Endothelial cell of umbilical vein (primary cell): ENCODE results near the gene KRT6A. TPM values are rescaled to one million over a fixed set of nuclear protein-coding genes. Genes with fewer than 3 reads are reported as not detected.

Experiments
- BruUV-seq: library from RNA; stranded (reverse); fragments of 400-500 nt; replicated peaks from 2 replicates; lab custom pipeline; 2021; lab: Mats Ljungman, UMichigan
- CTCF ChIA-PET: fragments of 300-600, 350-600 bp; sonication (Branson Sonifier 250); formaldehyde crosslinking; loops from one replicate; lab custom pipeline; 2021; ENCODE audit warnings: antibody characterized with exemption, inconsistent platforms; lab: Charles Lee
- POLR2A ChIA-PET: fragments of 300-600, 350-600 bp; sonication (Branson Sonifier 250); formaldehyde crosslinking; loops from one replicate; lab custom pipeline; 2021; ENCODE audit warnings: antibody characterized with exemption, inconsistent platforms; lab: Charles Lee
- DNase-seq: peaks from one replicate; pipeline ENCODE4 v3.0.0-alpha.2; 2011; ENCODE audit warnings: low read depth, low spot score
- FAIRE-seq: peaks from 2 replicates; lab custom pipeline; 2011; peaks lifted over from hg19 to GRCh38; lab: Jason Lieb, UNC
- H2AFZ ChIP-seq: 2 replicates; pipeline ENCODE4 v1.6.0; 2012; ENCODE audit warnings: low read depth, low read length, control low read depth, inconsistent platforms
- H3K27ac ChIP-seq: 2 replicates; pipeline ENCODE4 v1.5.1; 2011; ENCODE audit warnings: low read depth, mild to moderate bottlenecking, control low read depth, low read length, moderate library complexity; ENCODE audit not compliant: insufficient read depth
- H3K27me3 ChIP-seq, 2 experiments: 2 replicates each; pipeline versions ENCODE4 v1.6.0 to v1.6.1; 2011; ENCODE audit warnings: low read length in 2 of 2, mixed read lengths in 1 of 2; ENCODE audit not compliant: control insufficient read depth in 2 of 2, insufficient read depth in 2 of 2
- H3K36me3 ChIP-seq, 2 experiments: 2 replicates in 1 of 2; 3 replicates in 1 of 2; pipeline ENCODE4 v1.5.1; 2011; ENCODE audit warnings: low read length in 2 of 2, mild to moderate bottlenecking in 1 of 2, moderate library complexity in 1 of 2; ENCODE audit not compliant: control insufficient read depth in 2 of 2, insufficient read depth in 2 of 2; ENCODE audit errors: extremely low read depth in 1 of 2
- H3K4me1 ChIP-seq: 3 replicates; pipeline ENCODE4 v1.5.1; 2011; ENCODE audit warnings: mild to moderate bottlenecking, low read length; ENCODE audit not compliant: control insufficient read depth, insufficient read depth; ENCODE audit errors: extremely low read depth
- H3K4me2 ChIP-seq: 2 replicates; pipeline ENCODE4 v1.6.1; 2011; ENCODE audit warnings: low read length, control low read depth, mixed read lengths; ENCODE audit not compliant: insufficient read depth
- H3K4me3 ChIP-seq, 3 experiments: fragments of 200-600 bp in 1 of 3; sonication (generic), shearing (Covaris generic) in 1 of 3; replicated peaks in 1 of 3; 2 replicates each; pipeline ENCODE4 v1.5.1; 2011 to 2016; ENCODE audit warnings: control low read depth in 3 of 3, low read length in 3 of 3, mild to moderate bottlenecking in 2 of 3, inconsistent platforms in 1 of 3, low read depth in 1 of 3, moderate library complexity in 1 of 3; ENCODE audit not compliant: insufficient read depth in 1 of 3
- H3K79me2 ChIP-seq: 2 replicates; pipeline ENCODE4 v1.6.0; 2012; ENCODE audit warnings: low read length, inconsistent platforms; ENCODE audit not compliant: control insufficient read depth, insufficient read depth
- H3K9ac ChIP-seq: replicated peaks from 2 replicates; pipeline ENCODE3; 2011; ENCODE audit warnings: low read length, control low read depth; ENCODE audit not compliant: insufficient read depth; ENCODE audit errors: extremely low read depth
- H3K9me1 ChIP-seq: replicated peaks from 3 replicates; pipeline ENCODE4 v1.6.0; 2011; ENCODE audit warnings: mild to moderate bottlenecking, low read length; ENCODE audit not compliant: control insufficient read depth, insufficient read depth; ENCODE audit errors: extremely low read depth
- H3K9me3 ChIP-seq: replicated peaks from 2 replicates; pipeline ENCODE4 v1.5.1; 2012; ENCODE audit warnings: low read length, inconsistent platforms; ENCODE audit not compliant: control insufficient read depth, insufficient read depth
- H4K20me1 ChIP-seq: replicated peaks from 2 replicates; pipeline ENCODE3; 2011; ENCODE audit warnings: mild to moderate bottlenecking, low read length; ENCODE audit not compliant: control insufficient read depth, insufficient read depth; ENCODE audit errors: extremely low read depth
- EZH2 ChIP-seq: IDR thresholded peaks from 2 replicates; pipeline ENCODE4 v1.6.1; 2012; ENCODE audit warnings: borderline replicate concordance, low read depth, mild to moderate bottlenecking, moderate library complexity, low read length, inconsistent platforms; ENCODE audit not compliant: severe bottlenecking
- FOS ChIP-seq: IDR thresholded peaks from 2 replicates; pipeline ENCODE4 v1.6.1; 2011; ENCODE audit warnings: mild to moderate bottlenecking, low read length, moderate library complexity, borderline replicate concordance; ENCODE audit not compliant: insufficient read depth
- JUN ChIP-seq: IDR thresholded peaks from 2 replicates; pipeline ENCODE4 v1.6.1; 2011; ENCODE audit warnings: borderline replicate concordance, low read depth; ENCODE audit not compliant: insufficient read length, insufficient read depth
- POLR2AphosphoS5 ChIP-seq: IDR thresholded peaks from 2 replicates; pipeline ENCODE4 v1.6.1; 2012; ENCODE audit warnings: low read depth, mild to moderate bottlenecking, control low read depth, low read length, moderate library complexity; ENCODE audit not compliant: insufficient read depth
- dilution Hi-C: fragments of 300-500 bp; cut with MboI; formaldehyde crosslinking; loops from one replicate; pipeline ENCODE4 v1.15.0; 2019; ENCODE audit warnings: low sequenced_read_pairs; ENCODE audit not compliant: extremely low pct_ligation_motif_present
- intact Hi-C: fragments of 100-400 bp; cut with micrococcal nuclease; formaldehyde crosslinking; loops from one replicate; pipeline ENCODE4 v1.10.0; 2022
- polyA plus RNA-seq, 4 experiments: library from polyadenylated mRNA; depleted of rRNA in 3 of 4; stranded (reverse) in 3 of 4; unstranded in 1 of 4; fragments of >200 nt; gene quantifications; 2 replicates each; pipeline versions ENCODE4 v1.2.1 to v1.2.3, GENCODE V29; 2011 to 2012; ENCODE audit warnings: missing spikeins in 1 of 4
- total RNA-seq: library from RNA; stranded (reverse); gene quantifications from 2 replicates; pipeline ENCODE4 v1.2.3, GENCODE V29; 2021
- TF ChIP-seq, protein P1 (sequence below), 2 donors: IDR thresholded peaks; 1 replicate in 1 of 2; 2 replicates in 1 of 2; pipeline ENCODE4 v1.5.1; 2011; ENCODE audit warnings: low read length in 2 of 2, mild to moderate bottlenecking in 2 of 2, moderate library complexity in 2 of 2, control low read depth in 1 of 2, inconsistent platforms in 1 of 2, low read depth in 1 of 2; ENCODE audit not compliant: insufficient read depth in 1 of 2; ENCODE audit errors: extremely low read depth in 1 of 2

Gene KRT6A
- total and polyA plus RNA-seq, 2 donors (not counting 3 experiments of a cell fraction or from before 2014, with no cell fraction given): 0.64 TPM; not detected in 1

DNA sequence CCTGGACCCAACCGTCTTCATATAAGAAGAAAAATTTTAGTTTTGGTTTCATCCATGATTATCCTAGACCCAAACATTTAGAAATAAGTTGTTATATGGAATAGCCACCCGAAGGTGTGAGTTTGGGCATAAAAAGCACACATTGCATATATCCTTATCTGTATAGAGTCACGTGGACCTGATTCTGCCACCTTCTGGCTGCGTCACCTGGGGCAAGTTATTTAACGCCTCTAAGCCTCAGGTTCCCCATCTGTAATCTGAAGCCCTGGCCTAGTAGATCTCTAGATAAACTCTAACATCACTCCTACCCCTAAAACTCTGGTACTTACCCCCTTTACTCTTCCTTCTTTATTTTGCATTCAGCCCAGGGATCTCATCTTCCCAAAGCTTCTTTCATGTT is 41.4 kb upstream of the KRT6A start:
- no peaks in the 10 kb centered on the region for H3K27me3 ChIP-seq
- POLR2A ChIA-PET: no interaction called here
- intact Hi-C loops: no loop called here
- no peak overlapping the region for H3K4me2 ChIP-seq
- no peak for DNase-seq
- H3K9me3 ChIP-seq: no peaks in the 10 kb centered on the region
- no peak overlapping the region for H3K9ac ChIP-seq
- no peak overlapping the region for H3K4me3 ChIP-seq
- dilution Hi-C loops: no loop called here
- TF ChIP-seq JUN: no peak
- TF ChIP-seq POLR2AphosphoS5: no peak
- TF ChIP-seq FOS: no peak
- TF ChIP-seq EZH2: no peak
- TF ChIP-seq, protein P1, sequence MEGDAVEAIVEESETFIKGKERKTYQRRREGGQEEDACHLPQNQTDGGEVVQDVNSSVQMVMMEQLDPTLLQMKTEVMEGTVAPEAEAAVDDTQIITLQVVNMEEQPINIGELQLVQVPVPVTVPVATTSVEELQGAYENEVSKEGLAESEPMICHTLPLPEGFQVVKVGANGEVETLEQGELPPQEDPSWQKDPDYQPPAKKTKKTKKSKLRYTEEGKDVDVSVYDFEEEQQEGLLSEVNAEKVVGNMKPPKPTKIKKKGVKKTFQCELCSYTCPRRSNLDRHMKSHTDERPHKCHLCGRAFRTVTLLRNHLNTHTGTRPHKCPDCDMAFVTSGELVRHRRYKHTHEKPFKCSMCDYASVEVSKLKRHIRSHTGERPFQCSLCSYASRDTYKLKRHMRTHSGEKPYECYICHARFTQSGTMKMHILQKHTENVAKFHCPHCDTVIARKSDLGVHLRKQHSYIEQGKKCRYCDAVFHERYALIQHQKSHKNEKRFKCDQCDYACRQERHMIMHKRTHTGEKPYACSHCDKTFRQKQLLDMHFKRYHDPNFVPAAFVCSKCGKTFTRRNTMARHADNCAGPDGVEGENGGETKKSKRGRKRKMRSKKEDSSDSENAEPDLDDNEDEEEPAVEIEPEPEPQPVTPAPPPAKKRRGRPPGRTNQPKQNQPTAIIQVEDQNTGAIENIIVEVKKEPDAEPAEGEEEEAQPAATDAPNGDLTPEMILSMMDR (IDR thresholded peaks at IDR 0.05; ENCODE audit: extremely low read depth in 1 of 2, insufficient read depth in 1 of 2, low read depth in 1 of 2, low read length in 2 of 2): peak in 1 of 2 donors; percentile 1
- no peaks in the 10 kb centered on the region for H4K20me1 ChIP-seq
- H3K9me1 ChIP-seq: no peaks in the 10 kb centered on the region
- FAIRE-seq: no peak
- H3K79me2 ChIP-seq: no peaks in the 10 kb centered on the region
- H2AFZ ChIP-seq: no peak overlapping the region
- CTCF ChIA-PET: no interaction called here
- H3K27ac ChIP-seq: no peak overlapping the region
- BruUV-seq: no TSS peak
- no peaks in the 10 kb centered on the region for H3K36me3 ChIP-seq
- no peaks in the 10 kb centered on the region for H3K4me1 ChIP-seq
